Dendritic cell treated with granulocyte-macrophage colony-stimulating factor and Interleukin-4, amounts not matched to agents 40 ng/mL and 50 ng/mL, for 4 days (primary cell): ENCODE data around the gene MTG1.
"Not testable (repeated sequence)": the region's sequence is repeated elsewhere in the genome, so short reads cannot be mapped to it uniquely, and the experiment has no call there.

Source experiments
- H3K27ac Mint-ChIP-seq: one replicate; pipeline ENCODE4 v1.8.0; 2022; ENCODE audit warnings: mild to moderate bottlenecking, mixed read lengths
- H3K27me3 Mint-ChIP-seq: one replicate; pipeline ENCODE4 v1.8.0; 2022; ENCODE audit warnings: mild to moderate bottlenecking, mixed read lengths
- H3K36me3 Mint-ChIP-seq: one replicate; pipeline ENCODE4 v1.8.0; 2022; ENCODE audit warnings: low read depth, mixed read lengths
- H3K4me1 Mint-ChIP-seq: one replicate; pipeline ENCODE4 v1.8.0; 2022; ENCODE audit warnings: low read depth, mixed read lengths
- H3K4me3 Mint-ChIP-seq: one replicate; pipeline ENCODE4 v1.8.0; 2022; ENCODE audit warnings: mild to moderate bottlenecking, moderate library complexity, mixed read lengths
- H3K9me3 Mint-ChIP-seq: one replicate; pipeline ENCODE4 v1.8.0; 2022; ENCODE audit warnings: mixed read lengths
- intact Hi-C: fragments of 100-400 bp; cut with micrococcal nuclease; formaldehyde crosslinking; loops from one replicate; pipeline ENCODE4 v1.15.0; 2022

The MTG1 gene

GRCh38 chr10:133467286-133467911, 73.4 kb downstream of the MTG1 start:
- Mint-ChIP-seq H3K9me3 (peaks cover 6% of the 10 kb centered on the region), H3K27me3 (peaks cover 5% of the 10 kb centered on the region)
- intact Hi-C loops, result no loop called here

GRCh38 chr10:133469205-133469604, 75.2 kb downstream of the MTG1 start:
- H3K27ac Mint-ChIP-seq, intact Hi-C loops, H3K4me1 Mint-ChIP-seq, H3K4me3 Mint-ChIP-seq, H3K9me3 Mint-ChIP-seq, H3K36me3 Mint-ChIP-seq, H3K27me3 Mint-ChIP-seq: not testable (repeated sequence)

More at GRCh38 chr10:133467286-133467911, 73.4 kb downstream of the MTG1 start:
- no peaks in the 10 kb centered on the region for H3K4me1 Mint-ChIP-seq
- H3K27ac Mint-ChIP-seq, result no peak overlapping the region
- no peaks in the 10 kb centered on the region for H3K36me3 Mint-ChIP-seq
- no peak overlapping the region for H3K4me3 Mint-ChIP-seq

- no peak overlapping the region for H3K27ac Mint-ChIP-seq
- peaks cover 5% of the 10 kb centered on the region for H3K27me3 Mint-ChIP-seq
- intact Hi-C loops, result no loop called here
- H3K36me3 Mint-ChIP-seq, result no peaks in the 10 kb centered on the region
- no peaks in the 10 kb centered on the region for H3K4me1 Mint-ChIP-seq
- no peak overlapping the region for H3K4me3 Mint-ChIP-seq
- H3K9me3 Mint-ChIP-seq, result peaks cover 6% of the 10 kb centered on the region
Measured at GRCh38 chr10:133471300-133472109, 77.5 kb downstream of the MTG1 start.
